A673 (cell line): ENCODE data around the gene DMBX1. TPM values are rescaled to one million over a fixed set of nuclear protein-coding genes. Genes with fewer than 3 reads are reported as not detected.

Experiments
- BruUV-seq: library from RNA; stranded (reverse); fragments of 400-500 nt; replicated peaks from 2 replicates; lab custom pipeline; 2021; lab: Mats Ljungman, UMichigan
- CTCF ChIA-PET: fragments of 300-600 bp; sonication (Branson Sonifier 250); formaldehyde crosslinking; loops from one replicate; lab custom pipeline; 2022; ENCODE audit warnings: antibody characterized with exemption; lab: Charles Lee
- POLR2A ChIA-PET: fragments of 300-600 bp; sonication (Branson Sonifier 250); formaldehyde crosslinking; loops from one replicate; lab custom pipeline; 2022; ENCODE audit warnings: antibody characterized with exemption; ENCODE audit not compliant: low non-redundant PET; lab: Charles Lee
- DNase-seq: peaks from one replicate; pipeline ENCODE4 v3.0.0-alpha.2; 2015; ENCODE audit warnings: low spot score
- H3K27ac ChIP-seq: fragments of 200-600 bp; sonication (generic); 2 replicates; pipeline ENCODE4 v1.5.1; 2016; ENCODE audit warnings: mixed run types, low read depth, mild to moderate bottlenecking, mixed read lengths, antibody characterized with exemption, low read length; ENCODE audit not compliant: poor library complexity, severe bottlenecking
- H3K27me3 ChIP-seq: fragments of 200-600 bp; sonication (generic); replicated peaks from 2 replicates; pipeline ENCODE4 v1.6.1; 2017; ENCODE audit warnings: mixed run types, low read depth, mild to moderate bottlenecking, mixed read lengths, antibody characterized with exemption, low read length; ENCODE audit not compliant: insufficient read depth, poor library complexity
- H3K36me3 ChIP-seq: fragments of 200-600 bp; sonication (generic); 2 replicates; pipeline ENCODE4 v1.6.1; 2016; ENCODE audit warnings: mixed run types, mild to moderate bottlenecking, mixed read lengths, antibody characterized with exemption, low read length; ENCODE audit not compliant: insufficient read depth, poor library complexity, severe bottlenecking
- H3K4me1 ChIP-seq: fragments of 200-600 bp; sonication (generic); 2 replicates; pipeline ENCODE4 v1.6.1; 2017; ENCODE audit warnings: mixed run types, mild to moderate bottlenecking, mixed read lengths, antibody characterized with exemption, low read length; ENCODE audit not compliant: insufficient read depth, poor library complexity, severe bottlenecking
- H3K4me3 ChIP-seq: fragments of 200-600 bp; sonication (generic); 2 replicates; pipeline ENCODE4 v1.5.1; 2016; ENCODE audit warnings: low read depth, mixed run types, mild to moderate bottlenecking, mixed read lengths, low read length; ENCODE audit not compliant: poor library complexity, severe bottlenecking
- H3K9me3 ChIP-seq: fragments of 200-600 bp; sonication (generic); 2 replicates; pipeline ENCODE4 v1.6.1; 2016; ENCODE audit warnings: mixed run types, low read depth, mild to moderate bottlenecking, mixed read lengths, antibody characterized with exemption, low read length; ENCODE audit not compliant: poor library complexity, severe bottlenecking
- CTCF ChIP-seq: fragments of 300-800, 200-600 bp; sonication (generic); conservative IDR thresholded peaks from 2 replicates; pipeline ENCODE4 v1.5.1; 2017; ENCODE audit warnings: low read depth, mild to moderate bottlenecking, antibody characterized with exemption, low read length, moderate library complexity, mixed read lengths
- EZH2 ChIP-seq: fragments of 200-600 bp; sonication (generic); IDR thresholded peaks from 2 replicates; pipeline ENCODE4 v1.6.1; 2017; ENCODE audit warnings: borderline replicate concordance, low read depth, mild to moderate bottlenecking, mixed read lengths, antibody characterized with exemption, low read length; ENCODE audit not compliant: poor library complexity, severe bottlenecking
- intact Hi-C: fragments of 100-400 bp; cut with micrococcal nuclease; formaldehyde crosslinking; loops from one replicate; pipeline ENCODE4 v1.10.0; 2022; ENCODE audit not compliant: unreplicated experiment
- total RNA-seq: library from RNA; stranded (reverse); gene quantifications from 2 replicates; pipeline ENCODE4 v1.2.3, GENCODE V29; 2021

The DMBX1 gene
- total RNA-seq, 1 experiment from 2014 or later, result 0.69 TPM

DNA sequence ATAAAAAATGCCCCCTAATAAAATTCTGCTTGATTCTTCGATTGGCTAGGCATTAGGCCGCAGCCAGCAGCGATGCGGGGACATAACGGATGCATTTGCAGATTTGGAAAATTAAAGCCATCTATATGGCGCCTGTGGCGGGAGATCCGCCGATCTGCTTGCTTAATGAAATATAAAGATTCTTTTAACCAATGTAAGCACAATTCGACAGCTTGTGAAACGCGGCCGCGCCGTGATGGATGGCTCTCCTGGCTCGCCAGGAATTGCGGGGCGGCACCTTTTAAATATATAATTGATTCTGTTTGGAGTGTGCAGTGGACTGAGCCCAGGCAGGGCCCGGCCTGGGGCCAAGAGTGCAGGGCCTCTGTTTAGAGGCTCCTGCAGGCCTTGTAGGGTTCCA is 8.0 kb downstream of the DMBX1 start:
- Histone ChIP-seq H3K27ac (no peak overlapping the region), H3K4me3 (no peak overlapping the region), H3K4me1 (no peaks in the 10 kb centered on the region), H3K9me3 (no peaks in the 10 kb centered on the region), H3K36me3 (no peaks in the 10 kb centered on the region), H3K27me3 (no peaks in the 10 kb centered on the region)
- POLR2A ChIA-PET, result no interaction called here
- CTCF ChIA-PET, result no interaction called here
- no TSS peak for BruUV-seq
- TF ChIP-seq CTCF, result no peak
- no peak for TF ChIP-seq EZH2
- no peak for DNase-seq
- intact Hi-C loops, result no loop called here

DNA sequence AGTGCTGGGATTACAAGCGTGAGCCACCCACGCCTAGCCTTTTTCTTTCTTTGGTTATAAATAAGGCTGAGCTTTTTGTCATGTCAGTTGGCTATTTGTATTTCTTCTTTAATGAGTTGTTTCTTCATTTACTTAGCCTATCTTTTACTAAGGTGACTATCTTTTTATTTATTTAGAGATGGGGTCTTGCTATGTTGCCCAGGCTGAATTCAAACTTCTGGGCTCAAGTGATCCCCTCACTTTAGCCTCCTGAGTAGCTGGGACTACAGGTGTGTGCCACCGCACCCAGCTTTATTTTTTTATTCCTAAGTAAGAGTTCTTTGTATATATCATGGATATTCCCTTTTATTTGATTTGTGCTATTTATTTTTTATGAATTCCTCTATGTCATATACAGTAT is 11.9 kb downstream of the DMBX1 start:
- no peak for DNase-seq
- intact Hi-C loops, result no loop called here
- Histone ChIP-seq H3K9me3 (no peaks in the 10 kb centered on the region), H3K27me3 (no peaks in the 10 kb centered on the region), H3K4me3 (no peak overlapping the region), H3K27ac (no peak overlapping the region), H3K4me1 (no peaks in the 10 kb centered on the region), H3K36me3 (no peaks in the 10 kb centered on the region)
- BruUV-seq, result no TSS peak
- ChIA-PET POLR2A (no interaction called here), CTCF (no interaction called here)
- TF ChIP-seq CTCF (no peak), EZH2 (no peak)

DNA sequence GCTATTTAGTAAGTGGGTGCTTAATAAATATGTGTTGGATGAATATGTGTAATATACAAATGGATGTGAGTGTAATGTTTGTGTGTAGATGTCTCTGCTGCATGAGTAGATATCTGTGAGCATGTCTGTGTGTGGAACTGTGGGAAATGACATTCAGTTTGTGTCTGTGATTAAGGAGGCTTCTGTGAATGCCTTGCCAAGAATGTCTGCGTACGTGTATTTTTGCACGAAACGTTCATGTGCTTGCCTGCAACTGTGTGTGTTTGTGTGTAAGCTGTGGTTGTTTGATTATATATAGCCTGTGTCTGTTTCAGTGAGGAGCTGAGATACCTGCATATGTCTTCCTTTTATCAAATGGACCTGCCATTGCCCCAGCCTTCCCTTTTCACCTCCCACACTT is 13.8 kb downstream of the DMBX1 start:
- POLR2A ChIA-PET, result no interaction called here

More for the DNA sequence above, 13.8 kb downstream of the DMBX1 start:
- Histone ChIP-seq H3K27me3 (no peaks in the 10 kb centered on the region), H3K4me1 (no peaks in the 10 kb centered on the region), H3K9me3 (no peaks in the 10 kb centered on the region), H3K4me3 (no peak overlapping the region), H3K36me3 (no peaks in the 10 kb centered on the region), H3K27ac (no peak overlapping the region)
- intact Hi-C loops, result no loop called here
- no TSS peak for BruUV-seq
- TF ChIP-seq CTCF (no peak), EZH2 (no peak)
- DNase-seq, result no peak
- CTCF ChIA-PET, result no interaction called here
